K562 (cell line): ENCODE data around the gene ATF1. TPM values are rescaled to one million over a fixed set of nuclear protein-coding genes. Genes with fewer than 3 reads are reported as not detected.

Source experiments
- BCL6 ChIP-seq: fragments of 250-450 bp; sonication (Bioruptor Pico); IDR thresholded peaks from 2 replicates; pipeline ENCODE4 v1.4.0; 2020
- EP300 ChIP-seq: IDR thresholded peaks from 2 replicates; pipeline ENCODE4 v1.6.1; 2012; ENCODE audit warnings: low read length, improper control_type of control experiment
- FOXK2 ChIP-seq, 2 experiments: fragments of 450-650 bp; IDR thresholded peaks in 1 of 2; conservative IDR thresholded peaks in 1 of 2; 2 replicates each; pipeline ENCODE4 v1.6.1; 2016; ENCODE audit warnings: low read depth in 2 of 2, mild to moderate bottlenecking in 1 of 2
- HNRNPUL1 ChIP-seq: fragments of 200-400 bp; formaldehyde crosslinking; IDR thresholded peaks from 2 replicates; pipeline ENCODE4 v1.6.1; 2017; ENCODE audit warnings: low read length
- HOMEZ ChIP-seq: fragments of 250-450 bp; sonication (Bioruptor Pico); IDR thresholded peaks from 2 replicates; pipeline ENCODE4 v1.4.0; 2020; ENCODE audit warnings: mild to moderate bottlenecking, moderate library complexity
- ID3 ChIP-seq, 2 experiments: fragments of 250-450 bp in 1 of 2; fragments of 450-650 bp in 1 of 2; sonication (Bioruptor Pico) in 1 of 2; IDR thresholded peaks; 2 replicates each; pipeline versions ENCODE4 v1.6.1 to v1.8.0; 2016 to 2021; ENCODE audit warnings: mild to moderate bottlenecking in 2 of 2, moderate library complexity in 2 of 2, missing compliant biosample characterization in 1 of 2, missing genetic modification characterization in 1 of 2
- L3MBTL2 ChIP-seq: fragments of 450-650 bp; IDR thresholded peaks from 2 replicates; pipeline ENCODE4 v1.6.1; 2016; ENCODE audit warnings: mild to moderate bottlenecking, moderate library complexity
- MAZ ChIP-seq, 2 experiments: fragments of 450-650 bp in 1 of 2; sonication (generic) in 1 of 2; formaldehyde crosslinking; IDR thresholded peaks in 1 of 2; conservative IDR thresholded peaks in 1 of 2; 2 replicates each; pipeline versions ENCODE4 v1.4.0 to v1.5.0; 2020; ENCODE audit warnings: mild to moderate bottlenecking in 1 of 2, missing genetic modification reagents in 1 of 2
- MYC ChIP-seq, 2 experiments: fragments of 250-450 bp in 1 of 2; sonication (Bioruptor Pico) in 1 of 2; IDR thresholded peaks; 2 replicates each; pipeline versions ENCODE4 v1.5.1 to v1.6.1; 2012 to 2021; ENCODE audit warnings: low read depth in 2 of 2, borderline replicate concordance in 1 of 2, improper control_type of control experiment in 1 of 2, low read length in 1 of 2, mild to moderate bottlenecking in 1 of 2, moderate library complexity in 1 of 2
- NCOA1 ChIP-seq: fragments of 450-650 bp; IDR thresholded peaks from 2 replicates; pipeline ENCODE4 v1.6.1; 2016; ENCODE audit warnings: low read depth
- NKRF ChIP-seq: fragments of 450-650 bp; IDR thresholded peaks from 2 replicates; pipeline ENCODE4 v1.6.1; 2016; ENCODE audit warnings: borderline replicate concordance
- POLR2B ChIP-seq: fragments of 450-650 bp; IDR thresholded peaks from 2 replicates; pipeline ENCODE4 v1.6.1; 2018; ENCODE audit warnings: low read depth; ENCODE audit not compliant: partially characterized antibody
- PYGO2 ChIP-seq: fragments of 450-650 bp; IDR thresholded peaks from 2 replicates; pipeline ENCODE4 v1.6.1; 2016; ENCODE audit warnings: mild to moderate bottlenecking, missing genetic modification characterization, moderate library complexity, missing compliant biosample characterization
- RBFOX2 ChIP-seq: fragments of 200-400 bp; formaldehyde crosslinking; IDR thresholded peaks from 2 replicates; pipeline ENCODE4 v1.6.1; 2017; ENCODE audit warnings: low read depth, mild to moderate bottlenecking, low read length, moderate library complexity
- RBM22 ChIP-seq: fragments of 200-400 bp; formaldehyde crosslinking; IDR thresholded peaks from 2 replicates; pipeline ENCODE4 v1.6.1; 2018; ENCODE audit warnings: low read length, low read depth; ENCODE audit not compliant: poor library complexity, severe bottlenecking
- SAFB ChIP-seq: fragments of 200-400 bp; formaldehyde crosslinking; IDR thresholded peaks from 2 replicates; pipeline ENCODE4 v1.6.1; 2017; ENCODE audit warnings: low read depth, low read length, borderline replicate concordance
- SNAPC5 ChIP-seq: fragments of 250-450 bp; sonication (Bioruptor Pico); IDR thresholded peaks from 2 replicates; pipeline ENCODE4 v1.8.0; 2021; ENCODE audit warnings: moderate library complexity, mild to moderate bottlenecking, inconsistent platforms
- TCF7L2 ChIP-seq: fragments of 150-350 bp; IDR thresholded peaks from 2 replicates; pipeline ENCODE4 v1.6.1; 2016; ENCODE audit warnings: low read depth, mild to moderate bottlenecking, low read length, moderate library complexity
- ZNF280B ChIP-seq: fragments of 250-450 bp; sonication (Bioruptor Pico); IDR thresholded peaks from 2 replicates; pipeline ENCODE4 v1.5.1; 2021; ENCODE audit warnings: mild to moderate bottlenecking
- ZNF316 ChIP-seq: fragments of 450-650 bp; IDR thresholded peaks from 2 replicates; pipeline ENCODE4 v1.6.1; 2016
- ZNF644 ChIP-seq: fragments of 200-800 bp; sonication (Bioruptor generic); IDR thresholded peaks from 2 replicates; pipeline ENCODE4 v1.6.1; 2016; ENCODE audit warnings: low read depth, missing genetic modification characterization, missing compliant biosample characterization
- polyA plus RNA-seq, 8 experiments: library from polyadenylated mRNA; depleted of rRNA in 4 of 8; stranded (reverse) in 5 of 8; unstranded in 3 of 8; fragments of >200 nt; fragmentation: Nextera tagmentation in 2 of 8; fragmentation: Illumina TruSeq in 1 of 8; extraction: Ambion mirVana in 2 of 8; extraction: Trizol in 1 of 8; gene quantifications; 2 replicates each; pipeline versions ENCODE4 v1.2.1 to v1.2.3, GENCODE V29; 2011 to 2014; ENCODE audit warnings: inconsistent platforms in 1 of 8, missing spikeins in 1 of 8
- total RNA-seq, 7 experiments: library from RNA; depleted of rRNA in 6 of 7; stranded (reverse); fragments of >200 nt in 6 of 7; fragmentation: Illumina TruSeq in 2 of 7; extraction: Trizol in 2 of 7; gene quantifications; 2 replicates each; pipeline versions ENCODE4 v1.2.1 to v1.2.3, GENCODE V29; 2011 to 2021; ENCODE audit warnings: low replicate concordance in 1 of 7

Gene ATF1
- total and polyA plus RNA-seq, 9 of the 15 experiments (the other 6 are each of a cell fraction or from before 2014, with no cell fraction given): 19.8 to 83.5 (median 51.4) TPM

- TF ChIP-seq HOMEZ (CRISPR knock-in tag) (no peak), POLR2B (no peak), SNAPC5 (no peak), ZNF280B (CRISPR knock-in tag) (no peak), FOXK2 (conservative IDR thresholded peaks at IDR 0.05 in 1 of 2, IDR thresholded peaks at IDR 0.05 in 1 of 2; ENCODE audit: low read depth in 2 of 2) (no peak), TCF7L2 (no peak), HNRNPUL1 (no peak), NCOA1 (no peak), EP300 (no peak), PYGO2 (tag) (no peak), RBFOX2 (peak; percentile 85), RBM22 (peak; percentile 83), MAZ (CRISPR knock-in tag; conservative IDR thresholded peaks at IDR 0.05 in 1 of 2, IDR thresholded peaks at IDR 0.05 in 1 of 2) (peak; percentile 18 to 55; a peak in 3 of 4 replicates), SAFB (peak; percentile 49; the same call in 1 of the 2 replicates), ID3 (CRISPR knock-in tag; IDR thresholded peaks at IDR 0.05) (no peak), ID3 (tag; IDR thresholded peaks at IDR 0.05) (no peak), L3MBTL2 (peak; percentile 40; the same call in 1 of the 2 replicates), MYC (IDR thresholded peaks at IDR 0.05; ENCODE audit: low read depth, low read length) (0 out of 2 replicates have a peak, but pooled peaks have one; percentile 10), MYC (CRISPR knock-in tag; IDR thresholded peaks at IDR 0.05; ENCODE audit: borderline replicate concordance, low read depth) (peak; percentile 70; the same call in 1 of the 2 replicates), NKRF (peak; percentile 20; the same call in 1 of the 2 replicates), ZNF644 (peak; percentile 72; the same call in 1 of the 2 replicates), BCL6 (CRISPR knock-in tag) (no peak), ZNF316 (peak; percentile 75; the same call in 1 of the 2 replicates)
Observed at GRCh38 chr12:50764286-50765094, 589 bp downstream of the ATF1 start (continued).
